ENCODE results near the gene NMNAT3.

GRCh38 chr3:139518306-139518705 lies 159.5 kb downstream of the NMNAT3 start:
- no peak for TF ChIP-seq POLR2A (IDR thresholded peaks at IDR 0.05; ENCODE audit: low read length)
- TF ChIP-seq GATA1 (IDR thresholded peaks at IDR 0.05; ENCODE audit: low read depth, low read length): no peak

Data from erythroblast (primary cell).